ENCODE measurements around the gene SCGB1D1. TPM values are rescaled to one million over a fixed set of nuclear protein-coding genes. Genes with fewer than 3 reads are reported as not detected.

Gene SCGB1D1
- total RNA-seq, 1 experiment from 2014 or later, result not detected

- intact Hi-C loops (cut with micrococcal nuclease), result no loop called here
- ChIA-PET POLR2A (interaction anchor here (0.6 kb wide), 1 partner anchor 271 kb away, joined by 3 read pairs; no protein-coding TSS in a partner anchor), CTCF (no interaction called here), RAD21 (ENCODE audit: low non-redundant PET in 1 of 2, low total read pairs in 2 of 2, uncharacterized antibody in 2 of 2, unreplicated experiment in 2 of 2) (no interaction called here)
- ATAC-seq (no peak), DNase-seq (ENCODE audit: low read depth, low spot score) (no peak)
- no peaks in the 10 kb centered on the region for H4K20me1 ChIP-seq (ENCODE audit: insufficient read depth)
- no peaks in the 10 kb centered on the region for H3K27me3 ChIP-seq (ENCODE audit: insufficient read depth, low read length)
- no peak overlapping the region for H3K4me2 ChIP-seq (ENCODE audit: low read length)
- no peak overlapping the region for H3K4me3 ChIP-seq (replicated peaks in 1 of 2; ENCODE audit: low read depth in 1 of 2, low read length in 2 of 2)
- H3K79me2 ChIP-seq (ENCODE audit: insufficient read depth, low read length), result no peaks in the 10 kb centered on the region
- H3K9me2 ChIP-seq (ENCODE audit: insufficient read depth), result no peaks in the 10 kb centered on the region
- no peak overlapping the region for H3K27ac ChIP-seq (ENCODE audit: low read depth, low read length)
- H3K36me3 ChIP-seq (ENCODE audit: control insufficient read depth in 1 of 2, insufficient read depth in 2 of 2, low read length in 2 of 2), result peaks cover 19 to 28% of the 10 kb centered on the region in 2 experiments; a peak in 3 of 4 replicates
- TF ChIP-seq TCF7L2 (IDR thresholded peaks at IDR 0.05; ENCODE audit: borderline replicate concordance, extremely low read depth, insufficient read depth, insufficient read length) (no peak), ELF1 (IDR thresholded peaks at IDR 0.05; ENCODE audit: borderline replicate concordance, low read depth) (no peak)
- no peak overlapping the region for H3K9ac ChIP-seq (ENCODE audit: low read length)
- no TSS peak for BruUV-seq (replicated peaks)
- no peaks in the 10 kb centered on the region for H3K9me3 ChIP-seq (ENCODE audit: control insufficient read depth in 1 of 2, insufficient read depth in 1 of 2, low read depth in 1 of 2, low read length in 2 of 2)
- H3K4me1 ChIP-seq (ENCODE audit: control insufficient read depth in 1 of 2, insufficient read depth in 2 of 2, low read length in 2 of 2), result no peaks in the 10 kb centered on the region
- no peak overlapping the region for H2AFZ ChIP-seq (ENCODE audit: low read depth, low read length, poor library complexity, severe bottlenecking)
Observed at GRCh38 chr11:62153617-62154016, 36.4 kb upstream of the SCGB1D1 start.

GRCh38 chr11:62157603-62158002 is 32.4 kb upstream of the SCGB1D1 start:
- TF ChIP-seq ZFX (IDR thresholded peaks at IDR 0.05) (no peak), CBX3 (IDR thresholded peaks at IDR 0.05; ENCODE audit: low read depth) (no peak), ELF1 (IDR thresholded peaks at IDR 0.05; ENCODE audit: borderline replicate concordance, low read depth) (no peak), EZH2phosphoT487 (IDR thresholded peaks at IDR 0.05; ENCODE audit: borderline replicate concordance) (no peak)
- H3K27me3 ChIP-seq (ENCODE audit: insufficient read depth, low read length), result no peaks in the 10 kb centered on the region
- H3K27ac ChIP-seq (ENCODE audit: low read depth, low read length), result no peak overlapping the region
- H3K4me2 ChIP-seq (ENCODE audit: low read length), result no peak overlapping the region
- ChIA-PET CTCF (no interaction called here), POLR2A (no interaction called here), RAD21 (ENCODE audit: low non-redundant PET in 1 of 2, low total read pairs in 2 of 2, uncharacterized antibody in 2 of 2, unreplicated experiment in 2 of 2) (no interaction called here)
- intact Hi-C loops (cut with micrococcal nuclease), result no loop called here
- no peaks in the 10 kb centered on the region for H3K9me3 ChIP-seq (ENCODE audit: control insufficient read depth in 1 of 2, insufficient read depth in 1 of 2, low read depth in 1 of 2, low read length in 2 of 2)
- H3K9ac ChIP-seq (ENCODE audit: low read length), result no peak overlapping the region
- DNase-seq (ENCODE audit: low read depth, low spot score), result no peak
- H3K79me2 ChIP-seq (ENCODE audit: insufficient read depth, low read length), result no peaks in the 10 kb centered on the region
- BruUV-seq (replicated peaks), result TSS peak; percentile 14
- no peak for ATAC-seq
- peaks cover 0 to under 1% of the 10 kb centered on the region in 2 experiments; a peak in 2 of 4 replicates for H3K36me3 ChIP-seq (ENCODE audit: control insufficient read depth in 1 of 2, insufficient read depth in 2 of 2, low read length in 2 of 2)
- no peaks in the 10 kb centered on the region for H4K20me1 ChIP-seq (ENCODE audit: insufficient read depth)
- H3K9me2 ChIP-seq (ENCODE audit: insufficient read depth), result no peaks in the 10 kb centered on the region
- no peak overlapping the region for H3K4me3 ChIP-seq (replicated peaks in 1 of 2; ENCODE audit: low read depth in 1 of 2, low read length in 2 of 2)
- H3K4me1 ChIP-seq (ENCODE audit: control insufficient read depth in 1 of 2, insufficient read depth in 2 of 2, low read length in 2 of 2), result no peaks in the 10 kb centered on the region
- H2AFZ ChIP-seq (ENCODE audit: low read depth, low read length, poor library complexity, severe bottlenecking), result no peak overlapping the region
